ENCODE results near the gene SESTD1.
A peak's percentile ranks its signal among the peaks of the same experiment; 100 is the strongest.

SESTD1 gene

DNA sequence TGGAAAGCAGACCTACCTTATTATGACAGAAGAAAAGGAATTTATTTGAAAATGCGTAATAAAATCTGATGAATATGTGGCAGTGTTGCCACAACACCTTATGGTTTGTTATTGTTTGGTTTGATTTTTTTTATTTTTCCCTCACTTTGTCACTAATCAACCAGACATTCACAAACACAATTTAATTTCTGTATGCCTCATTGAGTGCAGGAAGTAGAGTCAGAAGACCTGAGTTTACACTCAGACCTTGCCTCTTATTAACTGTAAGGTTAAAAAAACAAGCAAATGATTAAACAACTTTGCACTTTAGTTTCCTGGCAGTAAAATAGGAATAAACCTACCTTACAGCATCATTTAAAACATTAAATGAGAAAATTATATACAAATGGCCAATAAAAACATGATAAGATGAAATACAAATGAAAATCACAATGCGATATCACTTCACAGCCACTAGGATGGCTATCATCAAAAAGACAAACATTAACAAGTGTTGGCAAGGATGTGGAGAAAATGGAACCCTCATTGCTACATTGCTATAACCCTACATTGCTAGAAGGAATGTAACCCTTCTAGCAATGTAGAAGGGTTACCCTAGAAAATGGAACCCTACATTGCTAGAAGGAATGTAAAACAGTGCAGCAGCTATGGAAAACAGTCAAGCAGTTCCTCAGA is 3.3 kb downstream of the SESTD1 start:
- TF ChIP-seq, protein P1, sequence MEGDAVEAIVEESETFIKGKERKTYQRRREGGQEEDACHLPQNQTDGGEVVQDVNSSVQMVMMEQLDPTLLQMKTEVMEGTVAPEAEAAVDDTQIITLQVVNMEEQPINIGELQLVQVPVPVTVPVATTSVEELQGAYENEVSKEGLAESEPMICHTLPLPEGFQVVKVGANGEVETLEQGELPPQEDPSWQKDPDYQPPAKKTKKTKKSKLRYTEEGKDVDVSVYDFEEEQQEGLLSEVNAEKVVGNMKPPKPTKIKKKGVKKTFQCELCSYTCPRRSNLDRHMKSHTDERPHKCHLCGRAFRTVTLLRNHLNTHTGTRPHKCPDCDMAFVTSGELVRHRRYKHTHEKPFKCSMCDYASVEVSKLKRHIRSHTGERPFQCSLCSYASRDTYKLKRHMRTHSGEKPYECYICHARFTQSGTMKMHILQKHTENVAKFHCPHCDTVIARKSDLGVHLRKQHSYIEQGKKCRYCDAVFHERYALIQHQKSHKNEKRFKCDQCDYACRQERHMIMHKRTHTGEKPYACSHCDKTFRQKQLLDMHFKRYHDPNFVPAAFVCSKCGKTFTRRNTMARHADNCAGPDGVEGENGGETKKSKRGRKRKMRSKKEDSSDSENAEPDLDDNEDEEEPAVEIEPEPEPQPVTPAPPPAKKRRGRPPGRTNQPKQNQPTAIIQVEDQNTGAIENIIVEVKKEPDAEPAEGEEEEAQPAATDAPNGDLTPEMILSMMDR (IDR thresholded peaks at IDR 0.05; ENCODE audit: borderline replicate concordance, insufficient read depth, low read depth, low read length) = peak; percentile 16; the same call in 1 of the 2 replicates
- H3K4me3 ChIP-seq (ENCODE audit: low read depth, low read length) = no peak overlapping the region

DNA sequence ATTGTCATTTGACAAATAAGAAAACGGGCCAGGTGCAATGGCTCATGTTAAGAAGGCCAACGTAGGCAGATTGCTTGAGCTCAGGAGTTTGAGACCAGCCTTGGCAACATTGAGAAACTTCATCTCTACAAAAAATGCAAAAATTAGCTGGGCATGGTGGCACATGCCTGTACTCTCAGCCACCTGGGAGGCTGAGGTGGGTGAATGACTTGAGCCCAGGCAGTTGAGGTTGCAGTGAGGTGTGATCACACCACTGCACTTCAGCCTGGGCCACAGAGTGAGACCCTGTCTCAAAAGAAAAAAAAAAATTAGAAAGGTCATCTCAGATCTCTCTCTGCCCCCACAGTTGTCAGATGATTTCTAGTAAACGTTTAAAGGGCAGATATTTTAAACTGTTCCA is 4.4 kb downstream of the SESTD1 start:
- TF ChIP-seq, protein P1 (IDR thresholded peaks at IDR 0.05; ENCODE audit: borderline replicate concordance, insufficient read depth, low read depth, low read length) = no peak

GRCh38 chr2:179255129-179255528 is 9.5 kb downstream of the SESTD1 start:
- no peak overlapping the region for H3K4me3 ChIP-seq (ENCODE audit: low read depth, low read length)
- TF ChIP-seq, protein P1 (IDR thresholded peaks at IDR 0.05; ENCODE audit: borderline replicate concordance, insufficient read depth, low read depth, low read length) = no peak

More for the DNA sequence above, 4.4 kb downstream of the SESTD1 start:
- H3K4me3 ChIP-seq (ENCODE audit: low read depth, low read length) = no peak overlapping the region

GRCh38 chr2:179253226-179253625 is 11.4 kb downstream of the SESTD1 start:
- TF ChIP-seq, protein P1 (IDR thresholded peaks at IDR 0.05; ENCODE audit: borderline replicate concordance, insufficient read depth, low read depth, low read length) = no peak
- no peak overlapping the region for H3K4me3 ChIP-seq (ENCODE audit: low read depth, low read length)

GRCh38 chr2:179252423-179252822 is 12.2 kb downstream of the SESTD1 start:
- TF ChIP-seq, protein P1 (IDR thresholded peaks at IDR 0.05; ENCODE audit: borderline replicate concordance, insufficient read depth, low read depth, low read length) = no peak

DNA sequence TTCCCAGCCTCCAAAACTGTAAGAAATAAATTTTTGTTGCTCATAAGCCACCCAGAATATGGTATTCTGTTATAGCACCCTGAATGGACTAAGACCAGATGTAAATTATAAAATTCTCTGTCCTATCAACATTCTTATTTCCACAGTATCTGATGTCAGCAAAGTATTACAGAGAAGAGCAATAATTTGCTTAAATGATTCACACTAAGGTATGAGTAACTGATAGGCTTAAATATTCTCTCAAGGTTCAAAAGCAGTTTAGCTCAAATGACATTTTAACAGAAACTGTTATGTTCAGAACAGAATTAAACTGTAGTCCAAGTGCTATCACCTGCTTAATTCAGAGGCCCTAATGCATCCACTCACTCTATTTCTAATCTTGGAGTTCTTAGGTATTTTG is 12.8 kb downstream of the SESTD1 start:
- H3K4me3 ChIP-seq (ENCODE audit: low read depth, low read length) = no peak overlapping the region

More at GRCh38 chr2:179252423-179252822, 12.2 kb downstream of the SESTD1 start:
- H3K4me3 ChIP-seq (ENCODE audit: low read depth, low read length) = no peak overlapping the region

More for the DNA sequence above, 12.8 kb downstream of the SESTD1 start:
- TF ChIP-seq, protein P1 (IDR thresholded peaks at IDR 0.05; ENCODE audit: borderline replicate concordance, insufficient read depth, low read depth, low read length) = no peak
